HepG2 (cell line): ENCODE measurements around the gene WDR6. TPM values are rescaled to one million over a fixed set of nuclear protein-coding genes. Genes with fewer than 3 reads are reported as not detected.

Experiments
- ATAC-seq: fragments of 200-7000 bp; cut with Tn5 transposase; 3 replicates; pipeline ENCODE4 v1.9.1; 2020; ENCODE audit warnings: mild to moderate bottlenecking, moderate library complexity
- BruUV-seq: library from RNA; stranded (reverse); fragments of 400-500 nt; replicated peaks from 2 replicates; lab custom pipeline; 2021; lab: Mats Ljungman, UMichigan
- CTCF ChIA-PET: fragments of 300-600 bp; formaldehyde crosslinking; extraction: SDS; loops from one replicate; lab custom pipeline; 2021; ENCODE audit warnings: low total read pairs, inconsistent platforms, low intra/inter-chr PET ratio; lab: Yijun Ruan, JAX
- POLR2A ChIA-PET: fragments of 350-600 bp; sonication (Branson Sonifier 250); formaldehyde crosslinking; loops from one replicate; lab custom pipeline; 2020; ENCODE audit warnings: antibody characterized with exemption, inconsistent platforms; lab: Yijun Ruan, JAX
- DNase-seq: peaks from one replicate; pipeline ENCODE4 v3.0.0-alpha.2; 2015; ENCODE audit warnings: low spot score
- FAIRE-seq: peaks from 3 replicates; lab custom pipeline; 2011; peaks lifted over from hg19 to GRCh38; lab: Jason Lieb, UNC
- H2AFZ ChIP-seq: one replicate; pipeline ENCODE4 v1.6.1; 2011; ENCODE audit warnings: low read length, inconsistent platforms
- H3K27ac ChIP-seq: fragments of 300-600 bp; 3 replicates; pipeline ENCODE4 v1.8.0; 2011; ENCODE audit warnings: mixed run types, mild to moderate bottlenecking, mixed read lengths, low read length, inconsistent platforms; ENCODE audit not compliant: insufficient read depth; ENCODE audit errors: extremely low read length
- H3K27me3 ChIP-seq, 2 experiments: fragments of 200-600 bp in 1 of 2; 2 replicates in 1 of 2; 3 replicates in 1 of 2; pipeline versions ENCODE4 v1.6.0 to v1.8.0; 2011; ENCODE audit warnings: low read length in 2 of 2, mild to moderate bottlenecking in 2 of 2, moderate library complexity in 2 of 2, inconsistent platforms in 1 of 2; ENCODE audit not compliant: insufficient read depth in 2 of 2, control insufficient read depth in 1 of 2
- H3K36me3 ChIP-seq, 2 experiments: fragments of 200-600 bp in 1 of 2; replicated peaks in 1 of 2; 2 replicates in 1 of 2; 3 replicates in 1 of 2; pipeline versions ENCODE4 v1.5.1 to v1.8.0; 2011; ENCODE audit warnings: low read length in 2 of 2, inconsistent platforms in 1 of 2; ENCODE audit not compliant: insufficient read depth in 2 of 2, control insufficient read depth in 1 of 2
- H3K4me1 ChIP-seq: 2 replicates; pipeline ENCODE4 v1.5.1; 2012; ENCODE audit warnings: low read length, inconsistent platforms; ENCODE audit not compliant: insufficient read depth
- H3K4me2 ChIP-seq: 2 replicates; pipeline ENCODE4 v1.6.0; 2011; ENCODE audit warnings: low read depth, low read length, inconsistent platforms
- H3K4me3 ChIP-seq, 3 experiments: fragments of 200-600 bp in 1 of 3; sonication (generic), shearing (Covaris generic) in 1 of 3; replicated peaks in 1 of 3; 2 replicates each; pipeline ENCODE4 v1.5.1; 2011 to 2016; ENCODE audit warnings: low read length in 3 of 3, inconsistent platforms in 2 of 3, low read depth in 2 of 3, mild to moderate bottlenecking in 2 of 3, control low read depth in 1 of 3, mixed read lengths in 1 of 3; ENCODE audit not compliant: insufficient read depth in 1 of 3
- H3K79me2 ChIP-seq: one replicate; pipeline ENCODE4 v1.6.1; 2011; ENCODE audit warnings: low read length, inconsistent platforms; ENCODE audit not compliant: insufficient read depth
- H3K9ac ChIP-seq: 2 replicates; pipeline ENCODE4 v1.6.0; 2011; ENCODE audit warnings: mild to moderate bottlenecking, low read depth, low read length, inconsistent platforms; ENCODE audit not compliant: insufficient read depth
- H3K9me3 ChIP-seq: 2 replicates; pipeline ENCODE4 v1.5.1; 2012; ENCODE audit warnings: mild to moderate bottlenecking, low read length
- H4K20me1 ChIP-seq: 2 replicates; pipeline ENCODE4 v1.6.0; 2011; ENCODE audit warnings: inconsistent platforms, mild to moderate bottlenecking, low read length, moderate library complexity; ENCODE audit not compliant: insufficient read depth
- CHCHD3 ChIP-seq: sonication (generic); formaldehyde crosslinking; IDR thresholded peaks from 2 replicates; pipeline ENCODE4 v1.8.0; 2022; ENCODE audit warnings: mild to moderate bottlenecking, missing genetic modification reagents, moderate library complexity
- DNMT1 ChIP-seq: sonication (generic); formaldehyde crosslinking; IDR thresholded peaks from 2 replicates; pipeline ENCODE4 v1.5.1; 2020; ENCODE audit warnings: mild to moderate bottlenecking, missing genetic modification reagents
- FLYWCH1 ChIP-seq: sonication (generic); formaldehyde crosslinking; IDR thresholded peaks from 2 replicates; pipeline ENCODE4 v1.8.1; 2023; ENCODE audit warnings: mild to moderate bottlenecking, missing genetic modification reagents
- GMEB2 ChIP-seq: IDR thresholded peaks from 2 replicates; pipeline ENCODE4 v1.6.1; 2016; ENCODE audit warnings: missing biosample characterization, missing genetic modification reagents, low read depth
- HOXA3 ChIP-seq: sonication (generic); formaldehyde crosslinking; IDR thresholded peaks from 2 replicates; pipeline ENCODE4 v1.5.0; 2020; ENCODE audit warnings: missing genetic modification reagents
- PHF8 ChIP-seq: sonication (generic); formaldehyde crosslinking; IDR thresholded peaks from 2 replicates; pipeline ENCODE4 v1.5.0; 2020; ENCODE audit warnings: missing genetic modification reagents
- RELA ChIP-seq: sonication (generic); formaldehyde crosslinking; IDR thresholded peaks from 2 replicates; pipeline ENCODE4 v1.4.0; 2020; ENCODE audit warnings: missing genetic modification reagents
- ZMAT3 ChIP-seq: sonication (generic); formaldehyde crosslinking; conservative IDR thresholded peaks from 2 replicates; pipeline ENCODE4 v1.7.0; 2021; ENCODE audit warnings: missing genetic modification reagents
- ZNF143 ChIP-seq: sonication (generic); formaldehyde crosslinking; IDR thresholded peaks from 2 replicates; pipeline ENCODE4 v1.4.0; 2020; ENCODE audit warnings: missing genetic modification reagents
- ZNF513 ChIP-seq: sonication (generic); formaldehyde crosslinking; conservative IDR thresholded peaks from 2 replicates; pipeline ENCODE4 v1.5.0; 2020; ENCODE audit warnings: missing genetic modification reagents
- ZNF704 ChIP-seq: sonication (generic); formaldehyde crosslinking; IDR thresholded peaks from 2 replicates; pipeline ENCODE4 v1.8.1; 2023; ENCODE audit warnings: mild to moderate bottlenecking, inconsistent platforms, moderate library complexity, missing genetic modification reagents, borderline replicate concordance
- ZNF784 ChIP-seq: sonication (generic); formaldehyde crosslinking; IDR thresholded peaks from 2 replicates; pipeline ENCODE4 v1.5.1; 2020; ENCODE audit warnings: missing genetic modification reagents, mild to moderate bottlenecking, borderline replicate concordance
- WGBS: methylation state at CpG from one replicate; pipeline ENCODE4 v1.1.6; 2017; ENCODE audit warnings: low lambda C conversion rate; 5-methylcytosine and 5-hydroxymethylcytosine counted together
- in situ Hi-C: cut with HindIII; loops from 2 replicates; pipeline ENCODE4 v1.10.0; 2017; ENCODE audit warnings: low pct_unique_long_range_greater_than_20kb; ENCODE audit not compliant: extremely low pct_ligation_motif_present
- intact Hi-C: fragments of 100-400 bp; cut with micrococcal nuclease; formaldehyde crosslinking; loops from one replicate; pipeline ENCODE4 v1.10.0; 2022; ENCODE audit not compliant: unreplicated experiment
- polyA plus RNA-seq, 8 experiments: library from polyadenylated mRNA; depleted of rRNA in 3 of 8; stranded (reverse) in 7 of 8; unstranded in 1 of 8; fragments of >200 nt; fragmentation: Illumina TruSeq in 4 of 8; extraction: Trizol in 4 of 8; gene quantifications; 2 replicates each; pipeline versions ENCODE4 v1.2.1 to v1.2.3, GENCODE V29; 2011 to 2016; ENCODE audit warnings: low read depth in 4 of 8, missing spikeins in 1 of 8, mixed read lengths in 1 of 8; ENCODE audit not compliant: insufficient read depth in 1 of 8
- total RNA-seq, 5 experiments: library from RNA; depleted of rRNA; stranded (reverse); fragments of >200 nt; fragmentation: Illumina TruSeq; extraction: Trizol; gene quantifications; 2 replicates each; pipeline ENCODE4 v1.2.3, GENCODE V29; 2016; ENCODE audit warnings: low read depth in 1 of 5
- TF ChIP-seq, protein P1 (sequence below): sonication (generic); formaldehyde crosslinking; IDR thresholded peaks from 2 replicates; pipeline ENCODE4 v1.4.0; 2020; ENCODE audit warnings: missing genetic modification reagents, mild to moderate bottlenecking, borderline replicate concordance

Gene WDR6
- total and polyA plus RNA-seq, 2 of the 13 experiments (the other 11 are each of a cell fraction or from before 2014, with no cell fraction given), result 73.4 to 139 TPM

- DNase-seq (no peak), FAIRE-seq (no peak), ATAC-seq (no peak)
- CTCF ChIA-PET, result no interaction called here
- Histone ChIP-seq H3K9me3 (no peaks in the 10 kb centered on the region), H3K4me2 (no peak overlapping the region), H3K4me3 (no peak overlapping the region), H4K20me1 (no peaks in the 10 kb centered on the region), H3K36me3 (peaks cover 12 to 46% of the 10 kb centered on the region in 2 experiments), H3K79me2 (peaks cover 8% of the 10 kb centered on the region), H3K27me3 (no peaks in the 10 kb centered on the region), H2AFZ (no peak overlapping the region), H3K9ac (no peak overlapping the region), H3K27ac (no peak overlapping the region), H3K4me1 (no peaks in the 10 kb centered on the region)
- intact Hi-C loops, result no loop called here
- POLR2A ChIA-PET, result no interaction called here
- in situ Hi-C loops, result no loop called here
- no TSS peak for BruUV-seq
- 94% methylated on average over 4 of the region's 4 CpGs for WGBS
- no peak for TF ChIP-seq ZNF143
- no peak for TF ChIP-seq FLYWCH1 (CRISPR knock-in tag)
- no peak for TF ChIP-seq ZNF513 (CRISPR knock-in tag)
- no peak for TF ChIP-seq HOXA3
- no peak for TF ChIP-seq PHF8 (CRISPR knock-in tag)
- TF ChIP-seq ZNF784 (CRISPR knock-in tag), result no peak
- no peak for TF ChIP-seq CHCHD3
- no peak for TF ChIP-seq GMEB2 (CRISPR knock-in tag)
- no peak for TF ChIP-seq RELA
- no peak for TF ChIP-seq ZMAT3 (CRISPR knock-in tag)
- TF ChIP-seq ZNF704 (CRISPR knock-in tag), result no peak
- TF ChIP-seq, protein P1, sequence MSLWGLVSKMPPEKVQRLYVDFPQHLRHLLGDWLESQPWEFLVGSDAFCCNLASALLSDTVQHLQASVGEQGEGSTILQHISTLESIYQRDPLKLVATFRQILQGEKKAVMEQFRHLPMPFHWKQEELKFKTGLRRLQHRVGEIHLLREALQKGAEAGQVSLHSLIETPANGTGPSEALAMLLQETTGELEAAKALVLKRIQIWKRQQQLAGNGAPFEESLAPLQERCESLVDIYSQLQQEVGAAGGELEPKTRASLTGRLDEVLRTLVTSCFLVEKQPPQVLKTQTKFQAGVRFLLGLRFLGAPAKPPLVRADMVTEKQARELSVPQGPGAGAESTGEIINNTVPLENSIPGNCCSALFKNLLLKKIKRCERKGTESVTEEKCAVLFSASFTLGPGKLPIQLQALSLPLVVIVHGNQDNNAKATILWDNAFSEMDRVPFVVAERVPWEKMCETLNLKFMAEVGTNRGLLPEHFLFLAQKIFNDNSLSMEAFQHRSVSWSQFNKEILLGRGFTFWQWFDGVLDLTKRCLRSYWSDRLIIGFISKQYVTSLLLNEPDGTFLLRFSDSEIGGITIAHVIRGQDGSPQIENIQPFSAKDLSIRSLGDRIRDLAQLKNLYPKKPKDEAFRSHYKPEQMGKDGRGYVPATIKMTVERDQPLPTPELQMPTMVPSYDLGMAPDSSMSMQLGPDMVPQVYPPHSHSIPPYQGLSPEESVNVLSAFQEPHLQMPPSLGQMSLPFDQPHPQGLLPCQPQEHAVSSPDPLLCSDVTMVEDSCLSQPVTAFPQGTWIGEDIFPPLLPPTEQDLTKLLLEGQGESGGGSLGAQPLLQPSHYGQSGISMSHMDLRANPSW (CRISPR knock-in tag), result no peak
- no peak for TF ChIP-seq DNMT1
These were observed 46.3 kb upstream of the WDR6 start for GRCh38 chr3:48960841-48961413.
